HG02981 (cell line): Measurements from ENCODE around the gene ALS2CL.

Experiments
- ATAC-seq: cut with Tn5 transposase; IDR thresholded peaks from one replicate; pipeline ENCODE4 v1.9.1; 2021; ENCODE audit warnings: mild to moderate bottlenecking, moderate library complexity; ENCODE audit not compliant: unreplicated experiment

Gene ALS2CL

GRCh38 chr3:46667061-46667621 is 26.3 kb downstream of the ALS2CL start:
- ATAC-seq = no peak

- ATAC-seq = no peak
Measured at GRCh38 chr3:46666453-46666845, 27.0 kb downstream of the ALS2CL start.

DNA sequence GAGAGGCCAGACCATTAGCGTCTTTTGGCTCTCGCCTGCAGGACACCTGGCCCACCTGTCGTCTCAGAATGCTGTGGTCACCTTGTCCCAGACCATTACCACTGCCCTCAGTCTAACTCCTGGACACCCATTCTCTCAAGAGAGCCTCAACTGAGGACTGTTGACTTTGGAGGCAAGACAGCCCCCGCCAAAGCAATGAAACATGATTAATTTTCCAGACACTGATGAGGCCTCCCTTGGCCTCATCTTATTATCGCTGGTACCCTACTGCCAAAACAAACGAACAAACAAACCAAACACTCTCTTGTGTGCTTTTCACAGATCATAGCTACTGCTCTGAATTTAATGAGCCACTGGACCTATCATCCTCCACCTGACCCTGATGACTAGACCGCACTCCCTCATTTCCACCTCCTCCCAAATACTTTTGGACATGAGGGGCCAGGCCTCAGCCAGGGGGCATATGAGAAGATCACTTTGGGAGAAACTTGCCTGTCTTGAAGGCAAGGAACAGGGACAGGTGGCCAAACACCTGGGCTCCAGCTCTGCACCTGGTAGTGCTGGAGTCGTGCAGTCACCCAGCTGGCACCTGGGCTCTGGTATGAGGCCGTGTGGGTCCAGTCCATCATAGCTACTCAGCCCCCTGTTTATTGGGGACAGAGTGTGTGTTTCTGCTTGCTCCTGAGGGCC is 27.6 kb downstream of the ALS2CL start:
- ATAC-seq = no peak

DNA sequence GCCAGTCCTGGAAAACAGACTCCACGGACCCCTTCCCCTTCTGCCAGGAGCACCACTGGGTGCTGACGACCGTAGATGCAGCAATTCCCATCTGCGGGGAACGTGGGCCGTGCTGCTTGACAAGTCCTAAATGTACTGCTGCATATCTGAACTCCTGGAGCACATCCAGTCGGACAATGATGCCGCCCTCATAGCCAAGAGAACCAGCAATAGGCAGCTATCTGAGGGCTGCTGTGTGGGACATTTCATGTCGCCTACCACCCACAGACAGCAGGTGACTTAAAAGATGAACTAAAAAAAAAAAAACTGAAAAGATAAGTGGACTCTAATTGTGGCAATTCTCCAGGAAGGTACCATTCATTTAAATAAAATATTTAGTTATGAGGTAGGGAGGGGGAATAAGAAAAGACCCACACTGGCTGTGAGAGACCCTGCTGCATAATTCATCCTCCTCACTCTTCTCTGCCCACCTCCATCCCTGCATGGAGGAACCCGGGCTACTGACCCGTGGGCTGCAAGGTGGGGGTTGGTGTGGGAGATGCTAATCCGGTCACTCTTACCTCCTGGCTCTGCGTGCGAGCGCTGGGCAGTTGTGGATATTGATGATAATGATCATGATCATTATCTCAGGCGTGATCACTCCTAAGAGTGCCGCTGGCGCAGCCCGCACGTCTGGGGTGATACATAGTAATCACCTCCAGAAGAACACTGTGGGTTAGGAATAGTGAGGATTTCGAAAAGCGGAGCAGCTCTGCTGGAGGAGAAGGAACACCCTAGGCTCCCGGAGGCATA is 28.3 kb downstream of the ALS2CL start:
- ATAC-seq = no peak

- no peak for ATAC-seq
Measured at GRCh38 chr3:46664188-46664970, 29.1 kb downstream of the ALS2CL start.

DNA sequence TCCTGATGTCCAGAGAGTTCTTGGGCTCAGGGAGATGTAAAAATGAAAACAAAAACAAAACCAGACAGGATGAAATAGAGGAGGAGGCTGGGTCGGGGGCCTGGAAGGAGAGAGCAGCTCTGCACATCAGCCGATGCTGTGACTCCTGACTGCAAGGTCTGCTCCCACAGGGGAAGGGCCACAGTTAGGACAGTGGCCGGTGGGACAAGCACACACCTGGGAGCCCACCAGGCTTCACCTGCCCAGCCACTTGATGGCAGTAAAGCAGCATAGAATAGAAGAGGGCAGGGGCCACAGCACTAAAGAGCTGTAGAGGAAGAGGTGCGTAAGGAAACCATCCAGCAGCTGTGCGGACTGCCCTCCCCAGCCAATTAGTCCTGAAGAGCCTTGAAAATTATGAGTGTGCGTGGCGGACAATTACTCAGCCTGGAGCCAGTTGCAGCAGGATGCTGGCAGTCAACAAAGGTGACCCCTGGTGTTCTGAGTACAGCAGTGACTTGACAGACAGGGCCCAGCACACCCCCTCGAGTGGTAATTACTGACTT is 29.8 kb downstream of the ALS2CL start:
- ATAC-seq = no peak

GRCh38 chr3:46662771-46663551 is 30.5 kb downstream of the ALS2CL start:
- no peak for ATAC-seq

GRCh38 chr3:46661776-46662766 is 31.4 kb downstream of the ALS2CL start:
- no peak for ATAC-seq

DNA sequence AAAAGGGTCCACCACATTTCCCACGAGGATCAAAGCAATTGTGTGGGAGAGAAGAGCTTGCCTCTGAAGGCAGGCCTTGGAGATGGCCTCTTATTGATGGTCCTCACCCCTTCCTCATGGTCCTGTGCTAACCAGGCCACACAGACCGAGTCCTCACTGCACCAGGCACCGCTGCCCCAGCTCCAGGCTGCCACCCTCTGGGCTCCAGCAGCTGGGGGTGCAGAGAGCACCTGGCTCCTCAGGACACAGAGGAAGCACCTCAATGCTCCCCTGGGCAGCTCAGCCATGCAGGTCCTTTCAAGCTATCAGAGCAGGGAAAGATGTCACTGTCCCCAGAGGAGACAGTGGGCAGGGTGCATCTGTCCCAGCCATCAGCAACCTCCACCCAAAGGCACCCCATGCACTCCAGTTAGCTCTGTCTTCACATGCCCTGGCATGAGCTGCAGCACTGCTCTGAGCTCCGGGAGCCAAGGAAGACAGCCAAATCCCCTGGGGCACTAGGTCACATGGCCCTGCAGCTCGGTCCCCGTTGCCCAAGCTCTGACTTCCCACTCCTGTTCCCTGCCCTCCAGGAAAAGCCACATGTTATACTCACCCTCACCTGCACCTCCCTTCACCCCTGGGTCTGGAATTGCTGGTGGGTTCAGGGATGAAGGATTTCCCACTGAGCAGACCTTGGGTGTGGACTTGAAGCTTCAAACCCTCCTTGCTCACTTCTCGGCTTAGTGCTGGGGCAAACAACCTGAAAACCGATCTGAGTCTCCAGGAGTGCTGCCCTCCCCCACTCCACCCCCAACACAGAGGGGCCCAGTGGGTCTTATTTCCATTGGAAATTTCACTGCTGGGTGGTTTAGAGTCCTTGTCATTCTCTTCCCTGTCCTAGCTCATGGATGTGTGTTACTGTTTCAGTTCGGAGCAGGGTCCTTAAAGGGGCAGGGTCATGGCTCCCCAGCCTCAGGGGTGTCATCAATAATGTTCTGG is 32.6 kb downstream of the ALS2CL start:
- ATAC-seq = no peak

GRCh38 chr3:46660003-46660402 is 33.5 kb downstream of the ALS2CL start:
- no peak for ATAC-seq

- no peak for ATAC-seq
Measured at GRCh38 chr3:46659285-46659684, 34.2 kb downstream of the ALS2CL start.

GRCh38 chr3:46656778-46657556 is 36.5 kb downstream of the ALS2CL start:
- ATAC-seq = no peak

DNA sequence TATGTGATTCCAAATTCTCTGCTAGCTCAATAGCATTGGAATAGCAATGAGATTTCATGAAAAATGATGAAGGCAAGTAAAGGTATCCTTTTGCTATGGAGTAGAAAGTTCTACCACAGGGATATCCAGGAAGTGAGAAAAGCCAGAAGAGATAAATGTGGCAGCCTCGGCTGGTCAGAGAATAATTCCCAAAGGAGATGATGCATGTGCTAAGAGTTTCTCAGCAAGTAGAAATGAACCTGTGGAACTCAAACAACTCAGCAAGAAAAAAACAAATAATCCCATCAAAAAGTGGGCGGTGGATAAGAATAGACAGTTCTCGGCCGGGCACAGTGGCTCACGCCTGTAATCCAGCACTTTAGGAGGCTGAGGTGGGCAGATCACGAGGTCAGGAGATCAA is 38.2 kb downstream of the ALS2CL start:
- no peak for ATAC-seq

GRCh38 chr3:46651084-46651483 is 42.4 kb downstream of the ALS2CL start:
- no peak for ATAC-seq

- ATAC-seq = no peak
Measured at GRCh38 chr3:46649436-46649835, 44.0 kb downstream of the ALS2CL start.

- ATAC-seq = no peak
Measured at GRCh38 chr3:46648096-46648495, 45.4 kb downstream of the ALS2CL start.

DNA sequence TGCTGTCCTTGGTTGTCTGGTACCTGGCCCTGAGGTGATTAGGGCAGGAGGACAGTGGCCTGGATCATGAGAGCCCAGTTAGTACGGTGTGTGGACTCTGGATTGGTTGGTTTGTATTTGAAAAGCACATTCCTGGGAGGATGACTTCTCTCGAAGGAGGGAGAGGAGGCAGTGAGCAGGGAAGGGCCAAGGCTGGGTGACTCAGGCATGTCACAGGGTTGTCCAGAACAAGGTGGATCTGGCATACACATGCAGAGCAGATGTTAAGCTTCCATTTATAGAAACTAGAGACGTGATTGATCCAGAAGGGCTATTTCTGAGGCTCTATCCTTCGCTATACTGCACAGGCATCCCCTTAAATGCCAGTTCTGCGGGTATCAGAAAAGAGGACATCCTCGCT is 46.8 kb downstream of the ALS2CL start:
- ATAC-seq = no peak
